Endothelial cell of umbilical vein (primary cell): ENCODE data around the gene MOCOS.

Source experiments
- CTCF ChIP-seq, 2 donors: IDR thresholded peaks; 1 replicate in 1 of 2; 2 replicates in 1 of 2; pipeline ENCODE4 v1.5.1; 2011; ENCODE audit warnings: low read length in 2 of 2, mild to moderate bottlenecking in 2 of 2, moderate library complexity in 2 of 2, control low read depth in 1 of 2, inconsistent platforms in 1 of 2, low read depth in 1 of 2; ENCODE audit not compliant: insufficient read depth in 1 of 2; ENCODE audit errors: extremely low read depth in 1 of 2
- EZH2 ChIP-seq: IDR thresholded peaks from 2 replicates; pipeline ENCODE4 v1.6.1; 2012; ENCODE audit warnings: borderline replicate concordance, low read depth, mild to moderate bottlenecking, moderate library complexity, low read length, inconsistent platforms; ENCODE audit not compliant: severe bottlenecking
- FOS ChIP-seq: IDR thresholded peaks from 2 replicates; pipeline ENCODE4 v1.6.1; 2011; ENCODE audit warnings: mild to moderate bottlenecking, low read length, moderate library complexity, borderline replicate concordance; ENCODE audit not compliant: insufficient read depth
- GATA2 ChIP-seq: IDR thresholded peaks from 2 replicates; pipeline ENCODE4 v1.7.0; 2011; ENCODE audit warnings: low read depth, mild to moderate bottlenecking, moderate library complexity, mixed read lengths, low read length; ENCODE audit not compliant: insufficient read length, insufficient read depth
- MAX ChIP-seq: IDR thresholded peaks from 2 replicates; pipeline ENCODE4 v1.6.1; 2011; ENCODE audit not compliant: insufficient read depth, insufficient read length
- POLR2A ChIP-seq: IDR thresholded peaks from 2 replicates; pipeline ENCODE4 v1.6.1; 2012; ENCODE audit warnings: low read depth, mild to moderate bottlenecking, control low read depth, low read length
- POLR2AphosphoS5 ChIP-seq: IDR thresholded peaks from 2 replicates; pipeline ENCODE4 v1.6.1; 2012; ENCODE audit warnings: low read depth, mild to moderate bottlenecking, control low read depth, low read length, moderate library complexity; ENCODE audit not compliant: insufficient read depth

GRCh38 chr18:36302676-36303075, 115.4 kb downstream of the MOCOS start:
- TF ChIP-seq EZH2 (no peak), CTCF (IDR thresholded peaks at IDR 0.05; ENCODE audit: extremely low read depth in 1 of 2, insufficient read depth in 1 of 2, low read depth in 1 of 2, low read length in 2 of 2) (no peak), POLR2A (no peak), MAX (no peak), GATA2 (no peak), POLR2AphosphoS5 (no peak), FOS (no peak)
